K562 (cell line): Measurements from ENCODE around the gene SNUPN. TPM values are rescaled to one million over a fixed set of nuclear protein-coding genes. Genes with fewer than 3 reads are reported as not detected.

Source experiments
- ATF7 ChIP-seq: fragments of 450-650 bp; IDR thresholded peaks from 2 replicates; pipeline ENCODE4 v1.7.1; 2014; ENCODE audit warnings: mild to moderate bottlenecking, moderate library complexity
- C11orf30 ChIP-seq: fragments of 450-650 bp; IDR thresholded peaks from 2 replicates; pipeline ENCODE4 v1.6.1; 2016; ENCODE audit warnings: low read depth, mild to moderate bottlenecking
- CAMTA2 ChIP-seq: fragments of 250-450 bp; sonication (Bioruptor Pico); conservative IDR thresholded peaks from 2 replicates; pipeline ENCODE4 v1.5.1; 2022
- CGGBP1 ChIP-seq: fragments of 250-450 bp; sonication (Bioruptor Pico); IDR thresholded peaks from 2 replicates; pipeline ENCODE4 v1.9.0; 2021; ENCODE audit warnings: mild to moderate bottlenecking
- DLX4 ChIP-seq: fragments of 250-450 bp; sonication (Bioruptor Pico); IDR thresholded peaks from 2 replicates; pipeline ENCODE4 v1.6.1; 2021; ENCODE audit warnings: mild to moderate bottlenecking
- EHMT2 ChIP-seq: fragments of 450-650 bp; IDR thresholded peaks from 2 replicates; pipeline ENCODE4 v1.6.1; 2018; ENCODE audit warnings: antibody characterized with exemption
- ELF1 ChIP-seq: fragments of 200-800 bp; sonication (Bioruptor generic); IDR thresholded peaks from 2 replicates; pipeline ENCODE4 v1.6.1; 2016; ENCODE audit warnings: missing genetic modification characterization, missing compliant biosample characterization
- FOXO4 ChIP-seq: fragments of 450-650 bp; formaldehyde crosslinking; IDR thresholded peaks from 2 replicates; pipeline ENCODE4 v1.4.0; 2020; ENCODE audit warnings: mild to moderate bottlenecking, moderate library complexity
- GABPB1 ChIP-seq: sonication (generic); formaldehyde crosslinking; IDR thresholded peaks from 2 replicates; pipeline ENCODE4 v1.8.0; 2022; ENCODE audit warnings: mild to moderate bottlenecking, missing genetic modification reagents
- HOXB6 ChIP-seq: fragments of 250-450 bp; sonication (Bioruptor Pico); IDR thresholded peaks from 2 replicates; pipeline ENCODE4 v1.5.1; 2022; ENCODE audit warnings: mild to moderate bottlenecking, borderline replicate concordance
- KAT2B ChIP-seq: IDR thresholded peaks from one replicate; pipeline ENCODE4 v1.6.1; 2012; ENCODE audit warnings: low read depth, mild to moderate bottlenecking, control low read depth, inconsistent platforms, low read length, moderate library complexity
- MXD1 ChIP-seq: fragments of 250-450 bp; sonication (Bioruptor Pico); IDR thresholded peaks from 2 replicates; pipeline ENCODE4 v1.8.0; 2021; ENCODE audit warnings: borderline replicate concordance, mild to moderate bottlenecking, moderate library complexity; ENCODE audit not compliant: poor library complexity, severe bottlenecking
- NEUROD1 ChIP-seq: fragments of 150-350 bp; IDR thresholded peaks from 2 replicates; pipeline ENCODE4 v1.6.1; 2014; ENCODE audit warnings: borderline replicate concordance, low read length, low read depth; ENCODE audit not compliant: partially characterized antibody
- PHTF2 ChIP-seq: fragments of 250-450 bp; sonication (Bioruptor Pico); IDR thresholded peaks from 2 replicates; pipeline ENCODE4 v1.5.0; 2021; ENCODE audit warnings: mild to moderate bottlenecking
- POLR3G ChIP-seq: IDR thresholded peaks from 2 replicates; pipeline ENCODE4 v1.6.1; 2011; ENCODE audit not compliant: insufficient read length, insufficient replicate concordance; ENCODE audit errors: extremely low read depth
- RFX5 ChIP-seq: IDR thresholded peaks from 2 replicates; pipeline ENCODE4 v1.6.1; 2011; ENCODE audit warnings: low read depth, mild to moderate bottlenecking, improper control_type of control experiment, low read length
- SMARCB1 ChIP-seq: IDR thresholded peaks from 2 replicates; pipeline ENCODE4 v1.6.1; 2011; ENCODE audit warnings: improper control_type of control experiment, low read depth; ENCODE audit not compliant: insufficient read length
- TAF15 ChIP-seq: fragments of 200-400 bp; formaldehyde crosslinking; IDR thresholded peaks from 2 replicates; pipeline ENCODE4 v1.6.1; 2017; ENCODE audit warnings: mild to moderate bottlenecking, low read depth, low read length, moderate library complexity
- TRIM28 ChIP-seq: fragments of 450-650 bp; IDR thresholded peaks from 2 replicates; pipeline ENCODE4 v1.6.1; 2017
- ZBTB2 ChIP-seq: fragments of 450-650 bp; IDR thresholded peaks from 2 replicates; pipeline ENCODE4 v1.6.1; 2016; ENCODE audit warnings: antibody characterized with exemption
- ZC3H8 ChIP-seq: fragments of 450-650 bp; IDR thresholded peaks from 2 replicates; pipeline ENCODE4 v1.6.1; 2017
- ZNF280A ChIP-seq: fragments of 450-650 bp; IDR thresholded peaks from 2 replicates; pipeline ENCODE4 v1.6.1; 2018; ENCODE audit warnings: mild to moderate bottlenecking, low read depth; ENCODE audit not compliant: partially characterized antibody
- ZNF583 ChIP-seq: fragments of 250-450 bp; sonication (Bioruptor Pico); IDR thresholded peaks from 2 replicates; pipeline ENCODE4 v1.4.0; 2020
- ZNF589 ChIP-seq: fragments of 200-800 bp; sonication (Bioruptor generic); IDR thresholded peaks from 2 replicates; pipeline ENCODE4 v1.6.1; 2016; ENCODE audit warnings: low read depth, missing genetic modification characterization, missing compliant biosample characterization
- polyA plus RNA-seq, 8 experiments: library from polyadenylated mRNA; depleted of rRNA in 4 of 8; stranded (reverse) in 5 of 8; unstranded in 3 of 8; fragments of >200 nt; fragmentation: Nextera tagmentation in 2 of 8; fragmentation: Illumina TruSeq in 1 of 8; extraction: Ambion mirVana in 2 of 8; extraction: Trizol in 1 of 8; gene quantifications; 2 replicates each; pipeline versions ENCODE4 v1.2.1 to v1.2.3, GENCODE V29; 2011 to 2014; ENCODE audit warnings: inconsistent platforms in 1 of 8, missing spikeins in 1 of 8
- total RNA-seq, 7 experiments: library from RNA; depleted of rRNA in 6 of 7; stranded (reverse); fragments of >200 nt in 6 of 7; fragmentation: Illumina TruSeq in 2 of 7; extraction: Trizol in 2 of 7; gene quantifications; 2 replicates each; pipeline versions ENCODE4 v1.2.1 to v1.2.3, GENCODE V29; 2011 to 2021; ENCODE audit warnings: low replicate concordance in 1 of 7

SNUPN gene
- total and polyA plus RNA-seq, 9 of the 15 experiments (the other 6 are each of a cell fraction or from before 2014, with no cell fraction given), result 32.2 to 78.3 (median 40.0) TPM

GRCh38 chr15:75625542-75626347 lies at the start of gene SNUPN (continued):
- TF ChIP-seq ELF1 (tag) (peak; percentile 91), ZNF583 (0 out of 2 replicates have a peak, but pooled peaks have one; percentile 53), CAMTA2 (CRISPR knock-in tag) (no peak), FOXO4 (CRISPR knock-in tag) (no peak), PHTF2 (CRISPR knock-in tag) (no peak), ATF7 (peak; percentile 75), TAF15 (no peak), C11orf30 (peak; percentile 62), GABPB1 (CRISPR knock-in tag) (peak; percentile 86), POLR3G (no peak), CGGBP1 (CRISPR knock-in tag) (no peak), TRIM28 (no peak), SMARCB1 (no peak), ZNF589 (no peak), ZC3H8 (peak; percentile 52; the same call in 1 of the 2 replicates), ZNF280A (no peak), MXD1 (no peak), ZBTB2 (peak; percentile 65; the same call in 1 of the 2 replicates), RFX5 (no peak), HOXB6 (CRISPR knock-in tag) (no peak), EHMT2 (no peak), NEUROD1 (peak; percentile 82), DLX4 (CRISPR knock-in tag) (no peak), KAT2B (no peak)
